Endodermal cell (in vitro differentiated cells): ENCODE results near the gene SYDE1. TPM values are rescaled to one million over a fixed set of nuclear protein-coding genes. Genes with fewer than 3 reads are reported as not detected.

Experiments
- DNase-seq: peaks from one replicate; pipeline ENCODE4 v3.0.0-alpha.2; 2017
- H3K27ac ChIP-seq: 2 replicates; pipeline ENCODE4 v1.5.1; 2013; ENCODE audit warnings: mild to moderate bottlenecking, low read depth, low read length, moderate library complexity
- H3K27me3 ChIP-seq: 2 replicates; pipeline ENCODE4 v1.6.1; 2013; ENCODE audit warnings: mild to moderate bottlenecking, low read length, moderate library complexity; ENCODE audit not compliant: insufficient read depth, control insufficient read depth, poor library complexity, severe bottlenecking
- H3K36me3 ChIP-seq: 2 replicates; pipeline ENCODE4 v1.7.0; 2013; ENCODE audit warnings: mild to moderate bottlenecking, low read length, moderate library complexity; ENCODE audit not compliant: control insufficient read depth, insufficient read depth
- H3K4me1 ChIP-seq: one replicate; pipeline ENCODE4 v1.7.0; 2013; ENCODE audit warnings: low read length; ENCODE audit not compliant: control insufficient read depth, insufficient read depth
- H3K4me3 ChIP-seq: 2 replicates; pipeline ENCODE4 v1.5.1; 2013; ENCODE audit warnings: mild to moderate bottlenecking, low read length, moderate library complexity
- H3K9ac ChIP-seq: 2 replicates; pipeline ENCODE4 v1.6.1; 2013; ENCODE audit warnings: mild to moderate bottlenecking, low read length, moderate library complexity; ENCODE audit not compliant: poor library complexity, severe bottlenecking; ENCODE audit errors: extremely low read depth
- H3K9me3 ChIP-seq: 2 replicates; pipeline ENCODE4 v1.6.1; 2013; ENCODE audit warnings: mild to moderate bottlenecking, low read length, moderate library complexity; ENCODE audit not compliant: control insufficient read depth
- H3K27ac Mint-ChIP-seq: 2 replicates; pipeline ENCODE4 v1.8.0; 2020; ENCODE audit warnings: mixed read lengths
- H3K27me3 Mint-ChIP-seq: 2 replicates; pipeline ENCODE4 v1.8.0; 2021; ENCODE audit warnings: mild to moderate bottlenecking, mixed read lengths; ENCODE audit not compliant: insufficient read depth
- H3K36me3 Mint-ChIP-seq: 2 replicates; pipeline ENCODE4 v1.8.0; 2020; ENCODE audit warnings: low read depth, mixed read lengths
- H3K4me1 Mint-ChIP-seq: 2 replicates; pipeline ENCODE4 v1.8.0; 2020; ENCODE audit warnings: mixed read lengths
- H3K4me3 Mint-ChIP-seq: 2 replicates; pipeline ENCODE4 v1.8.0; 2020; ENCODE audit warnings: mild to moderate bottlenecking, moderate library complexity, mixed read lengths
- H3K9me3 Mint-ChIP-seq: 2 replicates; pipeline ENCODE4 v1.8.0; 2020; ENCODE audit warnings: mild to moderate bottlenecking, mixed read lengths
- WGBS, 2 experiments: methylation state at CpG; one replicate each; pipeline versions ENCODE4 v1.1.5 to v1.1.7; 2013; ENCODE audit warnings: missing lambda C conversion rate in 2 of 2, mixed read lengths in 1 of 2; ENCODE audit not compliant: insufficient coverage in 1 of 2, insufficient read length in 1 of 2; 5-methylcytosine and 5-hydroxymethylcytosine counted together
- total RNA-seq, 2 donors: library from RNA; stranded (reverse); fragmentation: NEBNext Ultra II Directional in 1 of 2; extraction: Animal tissue kit (Norgen Biotek cat#: 25700) in 1 of 2; gene quantifications; 2 replicates in 1 of 2; 3 replicates in 1 of 2; pipeline ENCODE4 v1.2.1, GENCODE V29; 2021
- TF ChIP-seq, protein P1 (sequence below): fragments of 200-600 bp; sonication (generic); conservative IDR thresholded peaks from 2 replicates; pipeline ENCODE4 v1.5.0; 2021; ENCODE audit warnings: antibody characterized with exemption, mild to moderate bottlenecking

The SYDE1 gene
- total RNA-seq, 2 donors from 2014 or later = 8.9 to 12.2 TPM

DNA sequence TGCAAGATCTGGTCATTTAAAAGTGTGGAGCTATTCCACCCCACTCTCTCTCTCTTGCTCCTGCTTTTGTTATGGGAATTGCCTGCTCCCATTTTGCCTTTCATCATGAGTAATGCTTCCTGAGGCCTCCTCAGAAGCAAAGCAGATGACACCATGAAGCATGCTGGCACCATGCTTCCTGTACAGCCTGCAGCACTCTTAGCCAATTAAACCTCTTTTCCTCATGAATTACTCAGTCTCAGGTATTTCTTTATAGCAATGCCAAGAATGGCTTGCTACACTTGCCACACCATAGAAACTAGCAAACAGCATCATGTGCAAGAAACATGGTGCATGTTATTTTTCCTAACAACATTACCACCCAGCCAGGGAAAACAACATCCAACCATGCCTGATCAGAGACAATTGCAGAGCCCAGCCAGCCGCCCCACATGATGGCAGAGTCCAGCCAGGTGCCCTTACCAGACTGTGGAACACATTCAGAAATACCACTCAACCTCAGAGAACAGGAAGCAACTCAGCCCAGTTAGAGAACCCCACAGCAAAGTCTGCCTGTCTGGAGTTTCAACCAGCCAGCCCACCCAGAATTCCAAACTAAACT, 36.9 kb downstream of the SYDE1 start:
- no peak overlapping the region for H3K27ac ChIP-seq
- Mint-ChIP-seq H3K36me3 (no peaks in the 10 kb centered on the region), H3K4me1 (no peaks in the 10 kb centered on the region), H3K27me3 (peaks cover 16% of the 10 kb centered on the region), H3K27ac (no peak overlapping the region), H3K9me3 (peaks cover 10% of the 10 kb centered on the region), H3K4me3 (no peak overlapping the region)
- no peaks in the 10 kb centered on the region for H3K36me3 ChIP-seq
- H3K4me3 ChIP-seq = no peak overlapping the region
- TF ChIP-seq, protein P1, sequence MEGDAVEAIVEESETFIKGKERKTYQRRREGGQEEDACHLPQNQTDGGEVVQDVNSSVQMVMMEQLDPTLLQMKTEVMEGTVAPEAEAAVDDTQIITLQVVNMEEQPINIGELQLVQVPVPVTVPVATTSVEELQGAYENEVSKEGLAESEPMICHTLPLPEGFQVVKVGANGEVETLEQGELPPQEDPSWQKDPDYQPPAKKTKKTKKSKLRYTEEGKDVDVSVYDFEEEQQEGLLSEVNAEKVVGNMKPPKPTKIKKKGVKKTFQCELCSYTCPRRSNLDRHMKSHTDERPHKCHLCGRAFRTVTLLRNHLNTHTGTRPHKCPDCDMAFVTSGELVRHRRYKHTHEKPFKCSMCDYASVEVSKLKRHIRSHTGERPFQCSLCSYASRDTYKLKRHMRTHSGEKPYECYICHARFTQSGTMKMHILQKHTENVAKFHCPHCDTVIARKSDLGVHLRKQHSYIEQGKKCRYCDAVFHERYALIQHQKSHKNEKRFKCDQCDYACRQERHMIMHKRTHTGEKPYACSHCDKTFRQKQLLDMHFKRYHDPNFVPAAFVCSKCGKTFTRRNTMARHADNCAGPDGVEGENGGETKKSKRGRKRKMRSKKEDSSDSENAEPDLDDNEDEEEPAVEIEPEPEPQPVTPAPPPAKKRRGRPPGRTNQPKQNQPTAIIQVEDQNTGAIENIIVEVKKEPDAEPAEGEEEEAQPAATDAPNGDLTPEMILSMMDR = no peak
- H3K9ac ChIP-seq = no peak overlapping the region
- H3K9me3 ChIP-seq = no peaks in the 10 kb centered on the region
- DNase-seq = peak; percentile 11
- H3K4me1 ChIP-seq = no peaks in the 10 kb centered on the region
- 71 to 81% methylated on average over 1 of the region's 1 CpG for WGBS, 2 experiments
- no peaks in the 10 kb centered on the region for H3K27me3 ChIP-seq

DNA sequence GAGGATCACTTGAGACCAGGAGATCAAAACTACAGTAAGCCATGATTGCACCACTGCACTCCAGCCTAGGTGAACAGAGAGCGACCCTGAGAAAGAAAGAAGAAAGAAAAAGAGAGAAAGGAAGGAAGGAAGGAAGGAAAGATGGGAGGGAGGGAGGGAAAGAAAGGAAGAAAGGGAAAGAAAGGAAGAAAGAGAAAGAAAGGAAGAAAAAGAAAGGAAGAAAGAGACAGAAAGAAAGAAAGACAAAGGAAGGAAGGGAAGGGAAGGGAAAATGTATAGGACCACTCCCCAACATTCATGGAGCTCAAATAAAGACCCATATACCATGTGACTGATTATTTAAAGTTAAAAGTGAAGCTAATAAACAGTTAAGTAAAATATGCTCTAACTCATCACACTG, 39.9 kb downstream of the SYDE1 start:
- TF ChIP-seq, protein P1 = no peak
- no peak overlapping the region for H3K27ac ChIP-seq
- no peaks in the 10 kb centered on the region for H3K9me3 ChIP-seq
- H3K27ac Mint-ChIP-seq = no peak overlapping the region
- H3K9ac ChIP-seq = no peak overlapping the region
- H3K36me3 Mint-ChIP-seq = no peaks in the 10 kb centered on the region
- no peak overlapping the region for H3K4me3 Mint-ChIP-seq
- no peaks in the 10 kb centered on the region for H3K27me3 ChIP-seq
- H3K4me3 ChIP-seq = no peak overlapping the region
- H3K27me3 Mint-ChIP-seq = peaks cover 10% of the 10 kb centered on the region
- H3K9me3 Mint-ChIP-seq = no peaks in the 10 kb centered on the region
- H3K4me1 ChIP-seq = no peaks in the 10 kb centered on the region
- DNase-seq = no peak
- H3K36me3 ChIP-seq = no peaks in the 10 kb centered on the region
- WGBS, 2 experiments = 96 to 100% methylated on average over 1 of the region's 1 CpG
- no peaks in the 10 kb centered on the region for H3K4me1 Mint-ChIP-seq

DNA sequence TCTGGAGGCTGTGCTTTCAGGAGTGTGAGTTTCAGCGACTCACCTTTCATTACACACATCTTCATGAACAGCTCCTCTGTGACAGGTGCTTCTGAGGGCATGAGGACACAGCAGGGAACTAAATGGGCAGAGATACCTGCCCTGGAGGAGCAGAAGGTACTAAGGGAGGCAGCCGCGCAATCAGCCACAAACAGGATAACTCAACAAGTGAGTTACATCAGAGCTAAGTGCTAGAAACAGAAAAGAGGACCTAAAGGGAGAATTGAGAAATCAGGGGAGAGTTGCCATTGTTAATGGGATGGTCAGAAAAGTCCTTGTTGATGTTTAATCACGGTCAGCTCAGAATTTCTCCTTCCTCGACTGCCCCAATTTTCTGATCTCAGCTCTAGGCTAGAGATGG, 42.5 kb downstream of the SYDE1 start:
- Mint-ChIP-seq H3K27ac (no peak overlapping the region), H3K27me3 (peaks cover 13% of the 10 kb centered on the region), H3K36me3 (no peaks in the 10 kb centered on the region), H3K4me1 (no peaks in the 10 kb centered on the region), H3K9me3 (peaks cover 7% of the 10 kb centered on the region), H3K4me3 (no peak overlapping the region)
- DNase-seq = peak; percentile 24
- Histone ChIP-seq H3K36me3 (no peaks in the 10 kb centered on the region), H3K4me1 (no peaks in the 10 kb centered on the region), H3K27ac (no peak overlapping the region), H3K9me3 (no peaks in the 10 kb centered on the region), H3K4me3 (no peak overlapping the region), H3K9ac (no peak overlapping the region), H3K27me3 (no peaks in the 10 kb centered on the region)
- WGBS, 2 experiments = 85 to 90% methylated on average over 2 to 5 of the region's 5 CpGs
- TF ChIP-seq, protein P1 = no peak
